Stromal cell of bone marrow (primary cell): ENCODE measurements around the gene BSDC1.
"Not testable (repeated sequence)": the region's sequence is repeated elsewhere in the genome, so short reads cannot be mapped to it uniquely, and the experiment has no call there.

Source experiments
- DNase-seq: peaks from one replicate; pipeline ENCODE4 v3.0.0-alpha.2; 2012; ENCODE audit warnings: low read depth

Gene BSDC1

DNA sequence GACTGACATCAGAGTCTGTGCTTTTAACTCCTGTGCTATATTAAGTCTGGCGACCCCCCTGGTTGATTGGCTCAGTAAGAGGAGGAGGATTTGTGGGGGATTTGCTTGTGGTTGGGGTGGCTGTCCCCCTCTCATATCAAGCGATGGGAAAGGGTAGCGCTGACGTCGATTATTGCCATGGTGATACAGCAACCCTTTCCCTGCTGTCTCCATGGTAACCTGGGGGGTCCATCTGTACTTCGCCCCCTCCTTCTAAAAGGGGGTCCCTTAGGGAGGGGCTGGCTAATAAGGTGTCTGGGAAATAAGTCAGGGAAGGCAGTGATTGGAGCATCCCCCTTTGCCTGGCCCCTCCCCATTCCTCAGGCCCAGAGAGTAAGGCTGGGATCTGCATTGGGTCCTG is 36.6 kb downstream of the BSDC1 start:
- DNase-seq = no peak

- no peak for DNase-seq
These were observed 37.8 kb downstream of the BSDC1 start for GRCh38 chr1:32356478-32356877.

GRCh38 chr1:32355778-32356177 is 38.5 kb downstream of the BSDC1 start:
- not testable (repeated sequence) for DNase-seq

GRCh38 chr1:32353886-32354570 is 40.2 kb downstream of the BSDC1 start:
- no peak for DNase-seq

GRCh38 chr1:32353431-32353830 is 40.8 kb downstream of the BSDC1 start:
- no peak for DNase-seq

DNA sequence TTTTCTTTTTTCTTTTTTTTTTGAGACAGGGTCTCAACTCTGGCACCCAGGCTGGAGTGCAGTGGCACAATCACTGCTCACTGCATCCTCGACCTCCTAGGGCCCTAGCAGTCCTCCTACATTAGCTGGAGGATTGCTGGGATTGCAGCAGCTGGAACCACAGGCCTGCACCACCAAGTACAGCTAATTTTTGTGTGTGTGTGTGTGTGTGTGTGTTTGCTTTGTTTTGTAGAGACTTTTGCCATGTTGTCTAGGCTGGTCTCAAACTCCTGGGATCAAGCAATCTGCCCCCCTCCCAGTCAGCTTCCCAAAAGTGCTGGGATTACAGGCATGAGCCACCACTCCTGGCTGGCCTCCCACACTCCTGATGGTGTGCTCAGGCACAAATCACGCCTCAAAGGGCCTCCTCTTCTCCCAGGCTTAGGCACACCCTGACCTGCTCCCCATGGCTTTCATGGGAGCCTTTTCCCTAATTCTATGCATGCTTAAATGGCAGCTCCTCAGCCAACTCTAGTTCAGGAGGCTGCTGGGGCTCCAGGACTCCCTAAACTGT is 41.3 kb downstream of the BSDC1 start:
- DNase-seq = no peak

DNA sequence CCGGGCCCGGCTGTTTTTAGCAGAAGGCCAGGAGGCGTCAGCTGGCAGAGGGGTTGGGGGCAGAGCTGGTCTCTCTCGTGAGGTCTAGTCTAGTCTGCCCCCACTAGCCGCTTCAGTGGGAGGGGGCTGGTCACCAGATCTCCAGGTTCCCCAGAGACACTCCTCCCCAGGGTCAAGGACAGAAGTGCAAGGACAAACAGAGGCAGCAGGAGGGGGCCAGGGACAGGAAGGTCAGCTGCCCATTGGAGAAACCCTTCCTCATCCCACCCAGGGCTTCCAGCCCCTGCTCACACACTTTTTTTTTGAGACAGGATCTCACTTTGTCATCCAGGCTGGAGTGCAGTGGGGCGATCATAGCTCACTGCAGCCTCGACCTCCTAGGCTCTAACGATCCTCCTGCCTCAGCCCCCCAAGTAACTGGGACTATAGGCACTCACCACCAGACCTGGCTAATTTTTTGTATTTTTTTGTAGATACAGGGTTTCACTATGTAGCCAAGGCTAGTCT is 41.9 kb downstream of the BSDC1 start:
- no peak for DNase-seq

- peak; percentile 81 for DNase-seq
These were observed 42.6 kb downstream of the BSDC1 start for GRCh38 chr1:32351399-32352238.

- DNase-seq = no peak
These were observed 43.3 kb downstream of the BSDC1 start for GRCh38 chr1:32350785-32351398.

GRCh38 chr1:32349211-32349708 is 45.0 kb downstream of the BSDC1 start:
- DNase-seq = no peak

- no peak for DNase-seq
These were observed 47.6 kb downstream of the BSDC1 start for GRCh38 chr1:32346532-32347157.

DNA sequence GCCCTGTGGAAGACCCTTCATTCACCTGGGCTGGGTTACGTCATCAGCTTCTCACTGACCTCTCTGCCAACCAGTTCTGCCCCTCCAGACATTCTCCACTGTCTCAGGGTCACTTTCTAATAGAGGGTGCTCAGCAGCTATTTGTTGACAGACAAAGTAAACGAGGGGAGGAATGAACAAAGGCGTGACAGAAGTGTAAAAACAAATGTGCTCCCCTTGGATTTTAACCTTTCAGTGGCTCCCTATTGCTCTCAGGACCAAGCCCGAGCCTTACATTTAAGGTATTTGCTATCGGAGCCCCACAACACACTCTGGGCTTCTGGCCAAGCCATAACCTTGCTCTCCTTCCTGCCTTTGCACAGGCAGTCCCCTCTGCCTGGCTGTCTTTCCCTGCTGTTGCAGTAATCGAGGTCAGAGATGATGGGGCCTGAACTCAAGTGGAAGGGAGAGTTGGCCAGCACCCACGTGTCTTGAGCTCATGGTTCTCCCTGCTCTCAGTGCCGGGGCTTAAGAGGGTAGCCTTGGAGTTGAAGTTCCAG is 48.9 kb downstream of the BSDC1 start:
- no peak for DNase-seq

DNA sequence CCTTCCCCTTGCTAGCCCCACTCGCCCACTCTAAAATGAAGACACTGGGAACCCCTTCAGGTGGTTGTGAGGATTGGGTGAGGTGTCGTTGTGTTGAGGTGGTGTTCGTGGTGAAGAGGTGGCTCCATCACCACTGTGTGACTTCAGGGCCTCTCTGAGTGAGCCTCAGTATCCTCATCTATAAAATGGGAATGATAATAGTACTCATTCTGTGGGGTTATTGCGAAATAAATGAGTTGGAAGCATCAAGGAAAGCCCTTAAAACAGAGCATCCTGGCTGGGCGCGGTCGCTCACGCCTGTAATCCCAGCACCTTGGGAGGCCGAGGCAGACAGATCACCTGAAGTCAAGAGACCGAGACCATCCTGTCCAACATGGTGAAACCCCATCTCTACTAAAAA is 51.5 kb downstream of the BSDC1 start:
- DNase-seq = no peak

DNA sequence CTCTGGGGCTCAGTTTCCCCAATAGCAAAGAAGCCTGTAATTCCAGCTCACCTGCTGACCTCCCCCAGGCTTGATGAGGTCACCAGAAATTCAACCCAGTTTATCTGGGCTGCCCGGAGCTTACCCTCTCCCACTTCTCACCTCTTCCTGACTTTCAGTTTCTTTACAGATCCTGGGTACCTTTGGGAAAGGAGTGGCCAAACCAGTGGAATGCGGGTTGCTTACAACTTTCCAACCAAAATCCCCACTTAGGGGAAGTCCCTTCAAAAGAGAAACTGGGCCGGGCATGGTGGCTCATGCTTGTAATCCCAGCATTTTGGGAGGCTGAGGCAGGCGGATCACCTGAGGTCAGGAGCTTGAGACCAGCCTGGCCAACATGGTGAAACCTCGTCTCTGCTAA is 52.3 kb downstream of the BSDC1 start:
- no peak for DNase-seq

DNA sequence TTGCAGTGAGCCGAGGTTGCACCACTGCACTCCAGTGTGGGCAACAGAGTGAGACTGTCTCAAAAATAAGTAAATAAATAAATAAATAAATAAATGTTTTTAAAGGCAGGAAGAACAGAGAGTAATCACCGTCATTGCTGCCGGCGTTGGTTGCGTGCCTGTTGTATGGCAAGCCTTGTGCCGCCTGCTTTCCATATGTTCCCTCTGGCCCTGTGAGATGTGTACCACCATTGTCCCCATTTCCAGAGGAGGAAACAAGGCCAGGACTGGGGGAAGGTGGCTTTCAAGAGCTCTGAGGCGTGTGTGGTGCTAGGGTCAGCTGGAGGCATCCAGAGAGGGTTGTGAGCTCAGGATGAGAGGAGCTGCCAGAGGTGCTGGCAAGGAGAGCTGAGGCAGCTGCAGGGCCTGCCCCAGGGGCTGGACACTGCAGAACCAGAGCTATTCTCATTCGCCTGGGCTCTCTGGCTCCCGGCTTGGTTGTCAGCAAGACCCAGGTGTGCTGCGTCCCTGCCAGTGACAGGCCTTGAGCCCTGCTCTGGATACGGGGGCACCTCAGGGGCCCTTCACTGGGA is 53.0 kb downstream of the BSDC1 start:
- DNase-seq = no peak

DNA sequence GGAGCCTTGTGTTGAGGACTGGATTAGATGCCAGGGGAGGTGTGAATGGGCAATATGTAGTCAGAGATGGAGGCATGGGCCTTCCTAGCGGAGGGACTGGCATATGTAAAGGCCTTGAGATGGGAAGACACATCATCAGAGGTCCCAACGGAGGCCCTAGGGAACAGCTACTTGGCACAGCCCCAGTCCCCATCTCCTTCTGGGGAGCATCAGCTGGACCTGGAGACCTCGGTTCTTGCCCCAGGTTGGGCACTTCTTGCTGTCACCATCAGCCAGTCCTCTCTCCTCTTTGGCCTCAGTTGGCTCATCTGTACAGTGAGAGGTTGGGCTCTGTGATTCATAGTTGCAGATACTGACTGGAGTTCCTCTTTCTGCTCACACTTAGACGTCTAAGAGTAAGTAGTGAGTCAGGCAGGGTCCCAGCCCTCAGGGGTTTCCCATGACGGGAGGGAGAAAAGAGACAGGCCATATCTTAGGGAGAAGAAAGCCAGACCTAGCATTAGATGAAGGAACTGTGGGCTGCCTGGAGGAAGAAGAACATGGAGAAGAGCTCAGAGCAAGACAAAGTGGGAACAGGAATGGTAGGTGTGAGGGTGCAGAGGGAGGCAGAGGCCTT is 54.8 kb downstream of the BSDC1 start:
- DNase-seq = no peak

GRCh38 chr1:32338637-32339145 is 55.5 kb downstream of the BSDC1 start:
- DNase-seq = no peak

DNA sequence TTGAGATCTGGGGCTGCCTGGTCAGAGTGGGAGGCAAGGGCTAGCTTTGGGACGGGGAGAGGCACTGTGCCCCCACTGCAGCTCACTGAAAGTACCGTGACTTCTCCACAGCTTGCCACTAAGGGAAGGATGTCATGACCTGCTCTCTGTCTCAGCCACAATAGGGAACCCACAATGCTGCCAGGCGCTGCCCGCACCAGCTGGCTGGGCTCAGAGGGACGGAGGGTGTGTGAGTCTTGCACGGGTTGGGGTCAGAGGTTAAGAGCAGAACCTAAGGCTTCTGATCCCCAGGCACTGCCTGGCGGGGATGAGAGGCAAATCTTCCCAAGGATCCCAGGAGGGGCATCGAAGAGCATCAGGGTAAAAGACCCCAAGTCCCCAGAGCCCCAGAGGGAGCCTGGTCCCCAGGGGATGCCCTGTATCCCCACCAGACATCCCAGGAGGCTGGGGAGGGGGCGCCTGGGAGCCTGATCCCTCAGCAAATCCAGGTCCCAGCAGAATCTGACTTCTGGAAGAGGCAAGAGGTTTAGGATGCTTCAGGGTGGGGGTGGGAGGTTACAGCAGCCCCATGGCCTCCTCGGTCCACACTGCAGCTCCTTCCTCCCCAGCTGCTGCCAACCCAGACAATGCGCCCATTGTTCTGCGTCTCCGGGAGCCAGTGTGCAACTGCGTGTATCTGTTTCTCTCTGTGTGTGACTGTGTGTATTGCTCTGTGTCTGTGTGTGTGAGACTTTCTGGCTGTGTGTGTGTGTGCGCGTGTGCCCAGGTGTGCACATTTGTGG is 56.2 kb downstream of the BSDC1 start:
- no peak for DNase-seq

DNA sequence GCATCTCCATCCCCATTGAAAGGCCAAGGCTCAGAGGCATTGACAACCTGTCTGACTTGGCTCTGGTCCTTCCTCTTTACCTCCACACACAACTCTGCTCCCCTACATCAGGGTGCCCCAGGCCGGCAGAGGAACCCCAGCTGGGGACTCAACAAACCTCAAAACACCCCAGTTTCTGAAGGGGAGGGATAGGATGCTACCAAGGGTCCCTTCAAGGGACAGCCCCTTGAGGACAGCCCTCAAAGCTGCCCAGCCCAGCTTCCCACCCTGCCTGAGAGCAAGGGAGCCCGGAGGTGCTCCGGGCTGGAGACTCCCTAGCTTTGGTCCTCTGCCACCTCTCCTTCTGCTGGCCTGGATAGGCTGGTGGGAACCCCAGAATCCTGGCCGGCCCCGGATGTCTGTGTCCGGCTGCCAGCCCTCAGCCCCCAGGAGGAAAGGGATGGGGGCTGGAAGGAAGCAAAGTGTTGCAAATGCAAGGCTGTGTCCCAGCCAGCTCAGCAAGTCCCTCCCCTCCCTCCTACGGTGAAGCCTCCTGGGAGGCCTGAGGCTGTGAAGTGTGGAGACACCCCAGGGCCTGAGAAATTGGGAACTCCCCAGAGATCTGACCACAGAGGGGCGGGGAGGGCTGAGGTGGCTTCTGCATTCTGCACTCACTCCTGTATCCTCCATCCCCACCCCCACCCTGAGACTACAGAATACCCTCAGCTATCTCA is 57.1 kb downstream of the BSDC1 start:
- no peak for DNase-seq
